Memory B cell (primary cell): ENCODE data around the gene VWA3B.
A peak's percentile ranks its signal among the peaks of the same experiment; 100 is the strongest.
"Not testable (repeated sequence)": the region's sequence is repeated elsewhere in the genome, so short reads cannot be mapped to it uniquely, and the experiment has no call there.

Source experiments
- ATAC-seq: fragments of 150-1000 bp; cut with Tn5 transposase; 2 replicates; pipeline ENCODE4 v1.10.0; 2021; ENCODE audit warnings: low read depth, mild to moderate bottlenecking, moderate library complexity
- DNase-seq, 2 donors: peaks; one replicate each; pipeline ENCODE4 v3.0.0; 2022; ENCODE audit warnings: low spot score in 2 of 2
- H3K27ac Mint-ChIP-seq: one replicate; pipeline ENCODE4 v1.8.0; 2022; ENCODE audit warnings: mild to moderate bottlenecking, moderate library complexity, mixed read lengths
- H3K27me3 Mint-ChIP-seq: one replicate; pipeline ENCODE4 v1.8.0; 2022; ENCODE audit warnings: mixed read lengths
- H3K36me3 Mint-ChIP-seq: one replicate; pipeline ENCODE4 v1.8.0; 2022; ENCODE audit warnings: mild to moderate bottlenecking, mixed read lengths
- H3K4me1 Mint-ChIP-seq: one replicate; pipeline ENCODE4 v1.8.0; 2022; ENCODE audit warnings: mixed read lengths
- H3K4me3 Mint-ChIP-seq: one replicate; pipeline ENCODE4 v1.8.0; 2022; ENCODE audit warnings: mild to moderate bottlenecking, moderate library complexity, mixed read lengths
- H3K9me3 Mint-ChIP-seq: one replicate; pipeline ENCODE4 v1.8.0; 2022; ENCODE audit warnings: mixed read lengths

Gene VWA3B

DNA sequence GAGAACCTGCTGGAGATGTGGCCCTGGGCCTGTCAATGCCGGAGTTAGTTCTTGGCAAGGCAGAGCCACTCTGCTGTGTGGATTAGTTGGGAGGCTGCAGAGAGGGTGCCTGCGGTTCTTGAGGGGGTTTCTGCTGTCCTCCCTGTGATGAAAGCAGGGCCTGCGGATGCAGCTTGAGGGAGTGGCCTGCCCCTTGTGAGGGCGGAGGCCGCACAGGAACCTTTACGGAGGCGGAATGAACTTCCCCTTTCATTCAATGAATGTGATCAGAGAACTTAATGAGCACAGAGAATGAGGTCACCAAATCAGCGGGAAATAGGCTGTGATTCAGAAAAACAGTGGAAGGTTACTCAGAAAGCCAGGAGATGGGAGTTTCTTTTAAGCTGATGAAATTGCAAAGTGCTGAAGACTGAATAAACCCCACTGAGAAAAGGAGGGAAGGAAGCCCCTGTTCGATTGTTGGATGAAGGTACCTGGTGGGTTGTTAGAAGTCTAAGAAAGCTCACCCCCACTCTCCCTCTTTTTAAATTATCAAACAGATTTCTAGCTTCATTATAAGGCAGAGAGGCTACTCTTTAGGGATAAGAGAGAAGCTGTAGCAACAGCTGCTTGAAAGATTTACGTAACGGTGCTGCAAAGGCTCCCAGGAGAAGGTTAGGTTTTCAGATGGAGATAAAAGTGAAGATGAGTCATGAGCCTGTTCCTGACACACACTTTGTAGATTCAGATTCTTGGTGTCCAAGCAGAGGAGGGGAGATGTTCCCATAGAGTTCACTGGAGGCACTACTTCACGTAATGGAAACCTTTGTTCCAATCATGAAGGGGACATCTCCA, 47.4 kb downstream of the VWA3B start:
- DNase-seq, result peak; percentile 60 to 80
- ATAC-seq, result peak; percentile 99
- no peak overlapping the region for H3K4me3 Mint-ChIP-seq
- H3K4me1 Mint-ChIP-seq, result peaks cover 18% of the 10 kb centered on the region
- no peaks in the 10 kb centered on the region for H3K27me3 Mint-ChIP-seq
- peak overlapping the region; percentile 81 for H3K27ac Mint-ChIP-seq
- H3K9me3 Mint-ChIP-seq, result no peaks in the 10 kb centered on the region
- H3K36me3 Mint-ChIP-seq, result no peaks in the 10 kb centered on the region

DNA sequence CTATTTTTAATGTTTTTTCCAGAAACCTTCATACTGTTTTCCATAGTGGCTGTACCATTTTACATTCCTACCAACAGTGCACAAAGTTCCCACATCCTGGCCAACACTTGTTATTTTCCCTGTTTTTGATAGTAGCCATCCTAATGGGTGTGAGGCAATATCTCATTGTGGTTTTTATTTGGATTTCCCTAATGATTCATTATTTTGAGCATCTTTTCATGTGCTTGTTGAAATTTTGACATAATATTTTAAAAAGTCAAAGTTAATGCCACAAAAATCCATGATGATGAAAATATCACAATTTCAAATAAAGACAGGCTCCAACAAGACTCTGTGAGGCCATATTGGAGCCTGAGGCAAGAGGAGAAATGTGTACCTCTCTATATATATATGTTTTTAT, 50.2 kb downstream of the VWA3B start:
- Mint-ChIP-seq H3K4me1 (peaks cover 18% of the 10 kb centered on the region), H3K4me3 (no peak overlapping the region), H3K27ac (peak overlapping the region; percentile 42), H3K9me3 (no peaks in the 10 kb centered on the region), H3K36me3 (no peaks in the 10 kb centered on the region), H3K27me3 (no peaks in the 10 kb centered on the region)
- no peak for DNase-seq
- ATAC-seq, result no peak

DNA sequence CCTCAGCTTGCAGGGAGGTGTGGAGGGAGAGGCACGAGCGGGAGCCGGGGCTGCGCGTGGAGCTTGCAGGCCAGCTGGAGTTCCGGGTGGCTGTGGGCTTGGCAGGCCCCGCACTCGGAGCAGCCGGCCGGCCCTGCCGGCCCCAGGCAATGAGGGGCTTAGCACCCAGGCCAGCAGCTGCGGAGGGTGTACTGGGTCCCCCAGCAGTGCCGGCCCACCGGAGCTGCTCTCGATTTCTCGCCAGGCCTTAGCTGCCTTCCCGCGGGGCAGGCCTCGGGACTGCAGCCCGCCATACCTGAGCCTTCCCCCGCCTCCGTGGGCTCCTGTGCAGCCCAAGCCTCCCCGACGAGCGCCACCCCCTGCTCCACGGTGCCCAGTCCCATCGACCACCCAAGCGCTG, 52.0 kb downstream of the VWA3B start:
- H3K27me3 Mint-ChIP-seq, H3K36me3 Mint-ChIP-seq, H3K4me3 Mint-ChIP-seq, H3K9me3 Mint-ChIP-seq, H3K27ac Mint-ChIP-seq, ATAC-seq, H3K4me1 Mint-ChIP-seq, DNase-seq: not testable (repeated sequence)

DNA sequence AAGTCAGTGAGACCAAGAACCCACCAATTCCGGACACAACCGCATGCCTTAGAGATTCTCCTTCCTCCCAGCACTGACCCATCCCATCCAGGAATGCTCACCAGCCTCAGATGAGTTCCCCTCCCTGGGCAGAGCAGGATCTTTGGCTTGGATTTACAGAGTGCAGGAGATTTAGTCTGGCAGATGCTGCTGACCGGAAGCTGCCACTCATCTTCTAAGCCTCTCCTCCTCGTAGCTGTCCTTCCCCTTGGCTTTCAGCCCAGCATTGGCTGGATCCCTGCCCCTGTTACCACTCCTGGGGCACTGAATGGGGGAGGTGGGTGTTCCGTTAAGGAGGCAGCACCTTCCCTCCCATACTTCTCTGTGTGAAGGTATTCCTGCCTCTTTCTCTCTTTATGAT, 53.2 kb downstream of the VWA3B start:
- DNase-seq, result no peak
- ATAC-seq, result no peak
- no peaks in the 10 kb centered on the region for H3K27me3 Mint-ChIP-seq
- H3K27ac Mint-ChIP-seq, result no peak overlapping the region
- H3K36me3 Mint-ChIP-seq, result no peaks in the 10 kb centered on the region
- H3K4me1 Mint-ChIP-seq, result no peaks in the 10 kb centered on the region
- no peaks in the 10 kb centered on the region for H3K9me3 Mint-ChIP-seq
- no peak overlapping the region for H3K4me3 Mint-ChIP-seq

DNA sequence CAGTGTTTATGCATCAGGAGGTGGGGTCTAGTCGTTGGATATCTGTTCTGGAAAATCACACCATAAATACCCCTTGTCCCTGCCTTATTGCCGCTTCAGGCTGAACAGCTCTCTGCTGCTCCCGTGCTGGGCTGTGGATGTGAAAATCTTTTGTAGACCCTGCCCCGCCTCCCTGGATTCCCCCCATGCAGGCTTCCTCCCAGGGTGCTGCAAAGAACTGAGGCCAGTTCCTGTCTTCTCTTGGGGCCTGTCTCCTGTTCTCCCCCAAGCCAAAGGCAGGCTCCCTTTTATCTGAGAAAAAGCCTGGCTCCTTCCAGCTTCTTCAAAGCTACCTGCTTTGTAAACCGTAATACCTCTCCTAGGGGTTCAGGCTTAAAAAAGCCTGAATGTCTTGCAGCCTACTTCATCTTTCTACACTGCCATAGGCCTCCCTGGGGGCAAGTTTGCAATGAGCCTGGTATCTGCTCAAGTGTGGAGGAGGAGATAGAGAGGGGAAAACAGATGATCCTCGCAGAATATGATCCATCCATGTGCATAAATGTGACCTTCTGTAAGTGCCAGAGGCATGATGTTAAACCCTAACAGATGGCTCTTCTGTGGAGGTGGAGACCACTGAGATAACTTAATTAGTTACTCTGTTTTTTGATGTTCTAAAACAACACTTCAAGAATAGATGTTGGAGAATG, 55.3 kb downstream of the VWA3B start:
- Mint-ChIP-seq H3K9me3 (peaks cover 3% of the 10 kb centered on the region), H3K4me1 (no peaks in the 10 kb centered on the region), H3K4me3 (no peak overlapping the region), H3K27me3 (no peaks in the 10 kb centered on the region), H3K36me3 (peaks cover 3% of the 10 kb centered on the region), H3K27ac (no peak overlapping the region)
- ATAC-seq (no peak), DNase-seq (no peak)

DNA sequence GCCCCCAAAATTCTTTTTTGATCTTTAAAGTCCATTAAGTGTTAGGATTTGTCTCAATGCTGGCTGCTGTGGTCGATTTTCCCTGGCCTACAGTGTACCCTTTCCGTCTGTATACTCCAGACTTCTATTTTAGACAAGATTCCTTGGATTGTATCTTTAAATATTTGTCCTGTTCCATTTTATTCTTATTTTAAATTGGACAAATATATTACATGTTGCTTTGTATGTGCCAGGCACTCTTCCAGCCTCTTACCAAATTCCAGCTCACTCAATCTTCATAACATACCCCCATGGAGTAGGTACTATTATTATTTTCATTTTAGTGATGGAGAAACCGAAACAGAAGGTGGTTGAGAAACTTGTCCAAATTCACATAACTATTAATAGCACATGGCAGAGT, 58.1 kb downstream of the VWA3B start:
- Mint-ChIP-seq H3K4me1 (no peaks in the 10 kb centered on the region), H3K27me3 (no peaks in the 10 kb centered on the region), H3K9me3 (peaks cover 3% of the 10 kb centered on the region), H3K27ac (no peak overlapping the region), H3K36me3 (peaks cover 3% of the 10 kb centered on the region), H3K4me3 (no peak overlapping the region)
- ATAC-seq (no peak), DNase-seq (no peak)

DNA sequence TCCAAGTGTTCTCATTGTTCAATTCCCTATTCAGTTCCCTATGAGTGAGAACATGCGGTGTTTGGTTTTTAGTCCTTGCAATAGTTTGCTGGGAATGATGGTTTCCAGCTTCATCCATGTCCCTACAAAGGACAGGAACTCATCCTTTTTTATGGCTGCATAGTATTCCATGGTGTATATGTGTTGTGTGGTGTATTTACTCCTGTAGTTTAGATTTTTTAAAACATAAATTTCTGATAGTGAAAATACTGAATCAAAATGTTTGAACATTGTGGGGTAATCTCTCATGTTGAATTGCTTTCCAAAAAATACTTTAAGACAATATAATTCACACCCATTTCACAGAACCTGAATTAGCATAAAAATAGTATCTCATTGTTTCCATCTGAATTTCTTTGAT, 60.9 kb downstream of the VWA3B start:
- H3K27ac Mint-ChIP-seq, H3K9me3 Mint-ChIP-seq, H3K4me1 Mint-ChIP-seq, H3K27me3 Mint-ChIP-seq, DNase-seq, ATAC-seq, H3K36me3 Mint-ChIP-seq, H3K4me3 Mint-ChIP-seq: not testable (repeated sequence)

DNA sequence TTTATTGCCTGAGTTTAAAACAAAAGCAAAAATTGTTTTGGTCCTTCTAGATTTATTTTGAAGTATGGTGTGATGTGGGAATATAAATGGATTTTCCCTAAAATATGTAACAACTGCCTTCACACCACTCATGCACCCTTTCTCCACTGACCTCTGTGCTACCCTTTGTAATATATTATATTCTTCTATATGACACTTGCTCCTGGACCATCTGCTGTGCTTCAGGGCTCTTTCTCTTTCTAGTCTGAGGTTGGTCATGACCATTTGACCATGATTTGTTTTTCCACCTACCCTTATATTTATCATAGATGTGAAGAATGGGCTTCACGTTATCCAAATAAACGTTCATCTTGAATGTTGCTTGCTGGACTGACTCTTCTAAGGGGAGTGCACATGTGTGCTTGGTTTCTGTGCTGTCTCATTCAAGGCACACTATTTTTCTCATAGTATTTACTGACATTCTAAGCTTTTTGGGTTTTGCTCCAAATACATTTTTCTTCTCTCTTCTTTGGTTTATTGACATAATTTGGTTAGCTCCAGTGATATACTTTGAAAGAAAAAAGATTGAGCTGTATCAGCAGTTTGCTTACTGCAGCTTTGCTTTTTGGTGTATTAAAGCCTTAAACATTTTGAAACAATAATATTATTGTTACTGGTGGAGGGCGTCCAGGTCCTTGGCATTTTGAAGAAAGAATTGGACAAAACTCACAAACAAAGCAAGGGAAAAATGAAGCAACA, 61.8 kb downstream of the VWA3B start:
- ATAC-seq (no peak), DNase-seq (no peak)
- peaks cover 3% of the 10 kb centered on the region for H3K9me3 Mint-ChIP-seq
- H3K27me3 Mint-ChIP-seq, result no peaks in the 10 kb centered on the region
- peaks cover 3% of the 10 kb centered on the region for H3K36me3 Mint-ChIP-seq
- H3K27ac Mint-ChIP-seq, result no peak overlapping the region
- no peak overlapping the region for H3K4me3 Mint-ChIP-seq
- no peaks in the 10 kb centered on the region for H3K4me1 Mint-ChIP-seq

DNA sequence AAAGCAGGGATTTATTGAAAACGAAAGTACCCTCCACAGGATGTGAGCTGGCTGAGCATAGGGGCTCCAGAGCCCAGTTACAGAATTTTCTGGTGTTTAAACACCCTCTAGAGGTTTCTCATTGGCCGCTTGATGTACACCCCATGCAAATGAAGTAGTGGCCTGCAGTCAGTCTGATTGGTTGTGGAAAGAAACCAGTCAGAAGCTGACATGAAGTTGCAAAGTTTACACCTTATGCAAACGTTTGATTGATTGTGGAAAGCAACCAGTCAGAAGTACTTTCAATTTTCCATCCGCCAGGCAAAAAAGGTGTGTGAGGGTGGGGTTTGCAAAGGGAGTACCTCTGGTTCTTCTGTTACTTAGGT, 62.3 kb downstream of the VWA3B start:
- H3K9me3 Mint-ChIP-seq, result peaks cover 3% of the 10 kb centered on the region
- DNase-seq, result no peak
- no peak overlapping the region for H3K4me3 Mint-ChIP-seq
- ATAC-seq, result no peak
- H3K27me3 Mint-ChIP-seq, result no peaks in the 10 kb centered on the region
- H3K36me3 Mint-ChIP-seq, result peaks cover 3% of the 10 kb centered on the region
- no peaks in the 10 kb centered on the region for H3K4me1 Mint-ChIP-seq
- no peak overlapping the region for H3K27ac Mint-ChIP-seq

DNA sequence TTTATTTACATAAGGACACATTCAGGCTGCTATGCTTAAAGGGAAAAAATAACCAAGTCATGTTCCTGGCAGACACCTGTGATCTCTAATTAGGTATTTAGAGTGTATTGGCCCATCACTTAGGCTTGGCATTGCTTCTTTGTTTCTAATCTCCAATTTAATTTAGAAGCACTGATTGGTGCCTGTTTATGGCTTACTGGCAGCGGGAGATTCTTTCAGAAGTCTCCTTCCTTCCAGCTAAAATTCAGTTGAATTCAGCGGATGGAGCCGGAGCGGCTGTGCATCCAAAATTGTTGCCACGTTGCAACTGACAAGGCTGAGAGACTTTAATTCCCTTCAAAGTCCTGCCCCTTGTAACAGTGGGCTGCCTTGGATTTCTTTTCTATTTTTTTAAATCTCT, 66.5 kb downstream of the VWA3B start:
- H3K9me3 Mint-ChIP-seq, result no peaks in the 10 kb centered on the region
- ATAC-seq (no peak), DNase-seq (no peak)
- no peaks in the 10 kb centered on the region for H3K4me1 Mint-ChIP-seq
- H3K27me3 Mint-ChIP-seq, result no peaks in the 10 kb centered on the region
- no peaks in the 10 kb centered on the region for H3K36me3 Mint-ChIP-seq
- H3K4me3 Mint-ChIP-seq, result no peak overlapping the region
- no peak overlapping the region for H3K27ac Mint-ChIP-seq

DNA sequence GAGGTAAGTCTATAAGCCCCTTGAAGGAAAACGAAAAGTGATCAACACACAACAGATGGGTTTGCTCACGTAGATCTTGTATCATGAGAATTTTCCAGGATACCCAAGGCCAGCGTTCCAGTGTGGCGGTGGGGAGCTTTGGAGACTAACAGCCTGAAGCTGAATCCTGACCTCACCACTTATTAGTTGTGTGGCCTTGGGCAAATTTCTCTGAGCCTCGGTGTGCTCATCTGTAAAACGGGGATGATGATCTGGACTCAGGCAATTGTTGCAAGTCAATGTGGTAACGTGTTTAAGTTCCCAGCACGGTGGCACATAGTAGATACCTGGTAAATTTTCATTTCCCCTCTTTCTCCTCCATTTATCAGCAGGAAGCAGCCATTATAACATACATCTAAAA, 68.3 kb downstream of the VWA3B start:
- no peak for DNase-seq
- no peak overlapping the region for H3K4me3 Mint-ChIP-seq
- no peak overlapping the region for H3K27ac Mint-ChIP-seq
- no peaks in the 10 kb centered on the region for H3K27me3 Mint-ChIP-seq
- no peaks in the 10 kb centered on the region for H3K4me1 Mint-ChIP-seq
- no peaks in the 10 kb centered on the region for H3K9me3 Mint-ChIP-seq
- ATAC-seq, result no peak
- no peaks in the 10 kb centered on the region for H3K36me3 Mint-ChIP-seq

DNA sequence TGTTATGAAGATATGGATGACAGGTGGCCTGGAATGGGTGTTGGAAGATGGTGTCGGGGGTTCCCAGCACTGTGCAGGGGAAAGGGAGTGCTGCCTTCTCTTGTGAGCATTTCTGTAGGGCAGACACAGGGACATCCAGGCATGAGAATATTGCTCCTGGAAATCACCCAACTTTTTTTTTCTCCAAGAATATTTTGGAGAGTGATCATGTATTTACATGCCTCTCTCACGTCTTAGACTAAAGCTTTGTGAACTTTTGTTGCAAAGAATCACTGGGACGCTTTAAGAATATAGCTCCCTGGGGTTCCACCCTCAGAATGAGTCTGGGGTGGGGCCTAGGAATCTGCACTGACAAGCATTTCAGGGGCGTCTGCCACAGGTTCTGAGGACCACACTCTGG, 68.7 kb downstream of the VWA3B start:
- no peaks in the 10 kb centered on the region for H3K36me3 Mint-ChIP-seq
- H3K27me3 Mint-ChIP-seq, result no peaks in the 10 kb centered on the region
- no peak overlapping the region for H3K4me3 Mint-ChIP-seq
- no peak for DNase-seq
- no peaks in the 10 kb centered on the region for H3K4me1 Mint-ChIP-seq
- no peak for ATAC-seq
- no peaks in the 10 kb centered on the region for H3K9me3 Mint-ChIP-seq
- H3K27ac Mint-ChIP-seq, result no peak overlapping the region

DNA sequence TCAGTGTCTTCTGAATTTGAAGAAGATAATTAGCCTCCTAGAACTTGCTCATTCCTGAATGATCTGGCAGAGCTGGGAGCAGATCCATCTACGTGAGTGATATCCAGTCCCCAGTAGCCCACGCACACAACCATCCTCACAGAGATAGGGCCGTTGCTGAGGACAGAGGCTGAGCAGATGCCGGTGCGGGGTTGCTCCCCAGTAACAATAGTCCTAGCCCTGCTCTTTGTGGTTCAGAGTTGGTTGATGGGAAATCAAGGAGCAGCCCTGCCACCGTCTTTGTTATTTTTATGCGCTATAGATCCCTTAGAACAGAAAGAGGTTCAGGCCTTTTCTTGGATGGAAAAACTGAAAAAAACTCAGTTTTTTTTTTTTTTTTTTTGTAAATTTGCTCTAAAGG, 69.3 kb downstream of the VWA3B start:
- Mint-ChIP-seq H3K9me3 (no peaks in the 10 kb centered on the region), H3K27ac (no peak overlapping the region), H3K4me3 (no peak overlapping the region), H3K4me1 (no peaks in the 10 kb centered on the region), H3K36me3 (no peaks in the 10 kb centered on the region), H3K27me3 (no peaks in the 10 kb centered on the region)
- DNase-seq (no peak), ATAC-seq (no peak)

DNA sequence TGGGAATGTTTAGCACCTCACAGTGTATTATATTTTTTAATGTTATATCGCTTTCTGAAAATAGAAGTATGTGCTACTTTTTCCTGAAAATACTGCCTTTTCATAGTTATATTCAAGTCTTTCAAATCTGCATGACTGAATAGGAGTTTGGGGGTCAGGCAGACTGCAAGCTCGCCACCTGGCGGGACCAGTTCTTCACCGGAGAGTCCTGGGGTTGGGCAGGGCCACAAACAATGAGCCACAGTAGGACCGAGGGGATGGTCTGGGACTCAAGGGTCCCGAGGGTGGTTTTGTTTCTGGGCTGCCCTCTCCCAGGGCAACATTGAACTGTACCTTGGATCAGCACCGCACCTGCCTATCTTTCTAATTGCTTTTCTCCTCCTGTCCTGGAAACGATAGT, 70.6 kb downstream of the VWA3B start:
- no peak overlapping the region for H3K27ac Mint-ChIP-seq
- H3K36me3 Mint-ChIP-seq, result no peaks in the 10 kb centered on the region
- H3K4me3 Mint-ChIP-seq, result no peak overlapping the region
- DNase-seq (no peak), ATAC-seq (no peak)
- no peaks in the 10 kb centered on the region for H3K4me1 Mint-ChIP-seq
- H3K9me3 Mint-ChIP-seq, result no peaks in the 10 kb centered on the region
- no peaks in the 10 kb centered on the region for H3K27me3 Mint-ChIP-seq
